ENCODE data around the gene TBATA. TPM values are rescaled to one million over a fixed set of nuclear protein-coding genes. Genes with fewer than 3 reads are reported as not detected.

Gene TBATA
- total RNA-seq, 1 donor from 2014 or later: not detected

DNA sequence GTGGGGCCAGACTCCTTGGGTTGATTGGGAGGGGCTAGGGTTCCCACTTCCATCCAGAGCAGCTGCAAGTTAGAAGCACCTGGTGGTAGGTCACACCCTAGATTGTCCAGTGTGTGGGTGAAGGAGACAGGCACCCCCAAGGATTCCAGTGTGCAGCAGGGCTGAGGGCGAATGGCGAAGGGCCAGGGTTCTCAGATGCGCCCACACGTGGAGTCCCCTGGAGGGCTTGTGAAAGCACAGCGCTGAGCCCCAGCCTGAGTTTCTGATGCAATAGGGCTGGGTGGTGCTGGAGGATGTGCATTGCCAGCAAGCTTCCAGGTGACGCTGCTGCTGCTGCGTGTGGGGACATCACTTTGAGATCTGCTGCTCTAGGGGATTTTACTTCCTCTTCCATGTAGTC, 25.4 kb downstream of the TBATA start:
- no peak overlapping the region for H3K4me3 Mint-ChIP-seq (ENCODE audit: unreplicated experiment)
- H3K9me3 Mint-ChIP-seq (ENCODE audit: unreplicated experiment): no peaks in the 10 kb centered on the region
- no peak overlapping the region for H3K27ac Mint-ChIP-seq (ENCODE audit: unreplicated experiment)
- peaks cover 18% of the 10 kb centered on the region for H3K4me1 Mint-ChIP-seq (ENCODE audit: unreplicated experiment)
- no peaks in the 10 kb centered on the region for H3K36me3 Mint-ChIP-seq (ENCODE audit: low read depth, unreplicated experiment)
- no peak for DNase-seq (ENCODE audit: low spot score)
- TF ChIP-seq, protein P1, sequence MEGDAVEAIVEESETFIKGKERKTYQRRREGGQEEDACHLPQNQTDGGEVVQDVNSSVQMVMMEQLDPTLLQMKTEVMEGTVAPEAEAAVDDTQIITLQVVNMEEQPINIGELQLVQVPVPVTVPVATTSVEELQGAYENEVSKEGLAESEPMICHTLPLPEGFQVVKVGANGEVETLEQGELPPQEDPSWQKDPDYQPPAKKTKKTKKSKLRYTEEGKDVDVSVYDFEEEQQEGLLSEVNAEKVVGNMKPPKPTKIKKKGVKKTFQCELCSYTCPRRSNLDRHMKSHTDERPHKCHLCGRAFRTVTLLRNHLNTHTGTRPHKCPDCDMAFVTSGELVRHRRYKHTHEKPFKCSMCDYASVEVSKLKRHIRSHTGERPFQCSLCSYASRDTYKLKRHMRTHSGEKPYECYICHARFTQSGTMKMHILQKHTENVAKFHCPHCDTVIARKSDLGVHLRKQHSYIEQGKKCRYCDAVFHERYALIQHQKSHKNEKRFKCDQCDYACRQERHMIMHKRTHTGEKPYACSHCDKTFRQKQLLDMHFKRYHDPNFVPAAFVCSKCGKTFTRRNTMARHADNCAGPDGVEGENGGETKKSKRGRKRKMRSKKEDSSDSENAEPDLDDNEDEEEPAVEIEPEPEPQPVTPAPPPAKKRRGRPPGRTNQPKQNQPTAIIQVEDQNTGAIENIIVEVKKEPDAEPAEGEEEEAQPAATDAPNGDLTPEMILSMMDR (IDR thresholded peaks at IDR 0.05; ENCODE audit: unreplicated experiment): no peak
- H3K27me3 Mint-ChIP-seq (ENCODE audit: unreplicated experiment): peaks cover 8% of the 10 kb centered on the region

DNA sequence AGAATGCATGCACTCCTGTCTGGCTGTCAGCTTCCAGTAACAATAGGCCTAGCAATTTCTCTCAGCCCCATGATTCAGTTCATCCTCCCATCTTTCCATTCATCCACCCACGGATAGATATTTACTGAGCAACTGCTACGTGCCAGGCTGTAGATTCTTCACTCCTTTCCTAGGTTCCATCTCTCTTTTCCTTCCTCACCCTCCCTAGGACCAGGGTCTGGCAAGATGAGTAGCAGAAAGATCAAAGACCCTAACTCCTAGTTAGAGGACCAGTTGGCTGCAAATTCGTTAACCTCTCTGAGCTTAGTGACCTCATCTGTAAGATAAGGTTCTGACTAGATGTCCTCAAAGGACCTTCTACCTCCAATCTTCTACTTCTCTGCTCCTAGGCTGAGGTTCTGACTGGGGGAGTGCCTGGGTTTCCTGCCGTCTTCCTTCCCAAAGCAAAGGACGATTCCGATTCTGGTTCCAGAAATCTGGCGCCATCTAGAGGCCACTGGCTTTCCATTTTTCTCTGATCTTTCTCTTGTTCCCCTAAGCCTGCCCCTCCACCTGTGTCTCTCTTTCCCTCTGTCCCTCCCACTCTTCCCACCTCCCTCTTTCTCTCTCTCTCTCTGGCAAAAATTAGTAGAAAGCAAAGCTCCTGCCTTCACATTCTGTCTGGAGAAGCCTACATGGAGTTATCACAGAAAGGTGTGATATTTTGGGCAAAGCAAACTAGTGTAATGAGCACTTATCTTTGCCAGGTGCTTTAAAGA, 26.2 kb downstream of the TBATA start:
- no peak overlapping the region for H3K27ac Mint-ChIP-seq (ENCODE audit: unreplicated experiment)
- no peaks in the 10 kb centered on the region for H3K9me3 Mint-ChIP-seq (ENCODE audit: unreplicated experiment)
- H3K27me3 Mint-ChIP-seq (ENCODE audit: unreplicated experiment): peaks cover 14% of the 10 kb centered on the region
- no peaks in the 10 kb centered on the region for H3K36me3 Mint-ChIP-seq (ENCODE audit: low read depth, unreplicated experiment)
- peaks cover 18% of the 10 kb centered on the region for H3K4me1 Mint-ChIP-seq (ENCODE audit: unreplicated experiment)
- H3K4me3 Mint-ChIP-seq (ENCODE audit: unreplicated experiment): no peak overlapping the region
- TF ChIP-seq, protein P1 (IDR thresholded peaks at IDR 0.05; ENCODE audit: unreplicated experiment): peak; percentile 77
- DNase-seq (ENCODE audit: low spot score): peak; percentile 81

DNA sequence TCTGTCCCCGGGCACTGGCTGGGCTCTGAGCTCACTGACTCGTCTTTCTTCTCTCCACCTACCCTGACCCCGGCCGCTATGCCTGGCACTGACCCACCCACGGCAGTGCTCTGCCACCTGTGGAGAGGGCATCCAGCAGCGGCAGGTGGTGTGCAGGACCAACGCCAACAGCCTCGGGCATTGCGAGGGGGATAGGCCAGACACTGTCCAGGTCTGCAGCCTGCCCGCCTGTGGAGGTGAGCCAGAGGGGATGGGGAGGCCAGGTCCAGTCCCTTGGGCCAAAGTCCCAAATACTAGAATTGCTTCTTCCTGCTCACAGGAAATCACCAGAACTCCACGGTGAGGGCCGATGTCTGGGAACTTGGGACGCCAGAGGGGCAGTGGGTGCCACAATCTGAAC, 27.3 kb downstream of the TBATA start:
- Mint-ChIP-seq H3K27ac (ENCODE audit: unreplicated experiment) (no peak overlapping the region), H3K27me3 (ENCODE audit: unreplicated experiment) (peaks cover 15% of the 10 kb centered on the region), H3K36me3 (ENCODE audit: low read depth, unreplicated experiment) (no peaks in the 10 kb centered on the region), H3K4me1 (ENCODE audit: unreplicated experiment) (peaks cover 9% of the 10 kb centered on the region), H3K4me3 (ENCODE audit: unreplicated experiment) (no peak overlapping the region), H3K9me3 (ENCODE audit: unreplicated experiment) (no peaks in the 10 kb centered on the region)
- TF ChIP-seq, protein P1 (IDR thresholded peaks at IDR 0.05; ENCODE audit: unreplicated experiment): no peak
- no peak for DNase-seq (ENCODE audit: low spot score)

DNA sequence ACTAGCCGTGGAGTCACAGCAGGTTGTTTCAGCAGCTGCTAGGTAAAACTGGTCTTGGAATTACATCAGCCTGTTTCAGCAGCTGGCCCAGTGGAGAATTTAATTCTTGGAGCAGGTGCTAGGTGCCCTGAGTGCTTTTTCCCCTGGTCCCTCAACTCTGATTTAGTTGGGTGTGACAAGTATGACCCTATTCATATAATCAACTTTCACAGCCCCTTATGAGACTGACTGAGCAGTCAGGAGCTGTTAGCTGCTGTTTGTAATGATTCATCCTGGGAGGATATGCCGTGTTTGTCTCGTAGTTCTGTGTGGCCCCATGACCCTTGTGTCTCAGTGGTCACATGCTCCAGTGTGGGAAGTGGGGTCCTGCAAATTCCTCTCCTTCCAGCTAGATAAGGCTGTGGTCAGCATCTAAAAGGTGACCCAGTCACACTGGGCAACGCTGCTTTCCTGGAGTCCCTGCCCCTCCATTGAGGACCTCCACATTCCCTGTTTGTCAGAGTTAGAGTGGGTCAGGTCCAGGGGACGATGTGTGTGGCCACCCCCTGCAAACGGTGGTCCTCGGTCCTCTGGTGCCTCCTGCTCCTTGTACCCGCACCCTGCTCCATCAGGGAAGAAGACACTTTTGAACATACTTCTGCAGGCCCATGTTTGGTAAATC, 28.3 kb downstream of the TBATA start:
- TF ChIP-seq, protein P1 (IDR thresholded peaks at IDR 0.05; ENCODE audit: unreplicated experiment): no peak
- H3K4me1 Mint-ChIP-seq (ENCODE audit: unreplicated experiment): peaks cover 3% of the 10 kb centered on the region
- H3K36me3 Mint-ChIP-seq (ENCODE audit: low read depth, unreplicated experiment): no peaks in the 10 kb centered on the region

More for the DNA sequence above, 28.3 kb downstream of the TBATA start:
- no peak for DNase-seq (ENCODE audit: low spot score)
- peaks cover 12% of the 10 kb centered on the region for H3K27me3 Mint-ChIP-seq (ENCODE audit: unreplicated experiment)
- no peak overlapping the region for H3K4me3 Mint-ChIP-seq (ENCODE audit: unreplicated experiment)
- no peak overlapping the region for H3K27ac Mint-ChIP-seq (ENCODE audit: unreplicated experiment)
- H3K9me3 Mint-ChIP-seq (ENCODE audit: unreplicated experiment): no peaks in the 10 kb centered on the region

All from endothelial cell (in vitro differentiated cells).